SJSA1 (cell line): Measurements from ENCODE around the gene AQR. TPM values are rescaled to one million over a fixed set of nuclear protein-coding genes. Genes with fewer than 3 reads are reported as not detected.

ENCODE experiments used
- total RNA-seq: library from RNA; depleted of rRNA; stranded (reverse); fragments of >200 nt; shearing (Covaris generic); gene quantifications from 2 replicates; pipeline ENCODE4 v1.2.3, GENCODE V29; 2014; rRNA removed

AQR gene
- total RNA-seq, 1 experiment from 2014 or later = 27.9 TPM

Other genes with a start within 250 kb of the AQR start
- gene GJD2, start 214.7 kb downstream of the AQR start, total RNA-seq = 0.08 TPM in 1 of 2 replicates, not detected in the other
- 1.4 and 5.8 TPM in 2 replicates for gene ACTC1, start 174.2 kb downstream of the AQR start, total RNA-seq
- 11.9 and 22.0 TPM in 2 replicates for gene ZNF770, start 18.5 kb upstream of the AQR start, total RNA-seq
- gene NANOGP8, start 115.6 kb upstream of the AQR start, total RNA-seq = not detected in 2 replicates